Spleen (tissue), 7 donors: Measurements from ENCODE around the gene RRAD.

Experiments used
- POLR2A ChIP-seq, 3 donors: fragments of 450-650 bp; IDR thresholded peaks; one replicate each; pipeline ENCODE4 v1.5.1; 2017; ENCODE audit warnings: antibody characterized with exemption in 3 of 3, mild to moderate bottlenecking in 1 of 3
- TF ChIP-seq, protein P1 (sequence below), 11 experiments: fragments of 200-600 bp in 7 of 11; fragments of 450-650 bp in 4 of 11; sonication (generic) in 4 of 11; IDR thresholded peaks in 8 of 11; conservative IDR thresholded peaks in 3 of 11; 1 replicate in 7 of 11; 2 replicates in 4 of 11; pipeline versions ENCODE4 v1.4.0 to v1.8.0; 2016 to 2021; ENCODE audit warnings: antibody characterized with exemption in 11 of 11, inconsistent platforms in 4 of 11, mild to moderate bottlenecking in 1 of 11
- donor health status: DM: no; HTN: no; CAD: no; lungs with moderate emphysema.
- donor health status: DM: no; HTN: no; CAD: no.
- donor health status: DM: no; HTN: no; CAD: no.

DNA sequence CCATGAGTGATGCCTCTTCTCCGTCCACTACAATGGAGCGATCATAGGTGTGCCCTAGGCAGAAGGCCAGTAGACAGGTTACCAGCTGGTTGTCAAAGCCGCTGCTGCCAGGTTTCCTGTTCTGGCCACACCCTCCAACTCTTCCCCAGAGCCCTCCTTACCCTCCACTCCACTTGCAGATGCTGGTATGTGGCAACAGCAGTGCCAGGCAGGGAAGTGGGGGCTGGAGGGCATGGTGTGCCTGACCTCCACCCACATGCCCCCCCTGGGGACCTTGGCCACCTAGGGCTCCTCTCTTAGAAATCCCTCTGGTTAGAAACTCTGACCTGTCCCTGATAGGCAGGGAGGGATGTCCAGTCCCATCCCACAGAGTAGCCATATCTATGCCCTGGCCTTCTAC, 1.5 kb downstream of the RRAD start:
- TF ChIP-seq, protein P1, sequence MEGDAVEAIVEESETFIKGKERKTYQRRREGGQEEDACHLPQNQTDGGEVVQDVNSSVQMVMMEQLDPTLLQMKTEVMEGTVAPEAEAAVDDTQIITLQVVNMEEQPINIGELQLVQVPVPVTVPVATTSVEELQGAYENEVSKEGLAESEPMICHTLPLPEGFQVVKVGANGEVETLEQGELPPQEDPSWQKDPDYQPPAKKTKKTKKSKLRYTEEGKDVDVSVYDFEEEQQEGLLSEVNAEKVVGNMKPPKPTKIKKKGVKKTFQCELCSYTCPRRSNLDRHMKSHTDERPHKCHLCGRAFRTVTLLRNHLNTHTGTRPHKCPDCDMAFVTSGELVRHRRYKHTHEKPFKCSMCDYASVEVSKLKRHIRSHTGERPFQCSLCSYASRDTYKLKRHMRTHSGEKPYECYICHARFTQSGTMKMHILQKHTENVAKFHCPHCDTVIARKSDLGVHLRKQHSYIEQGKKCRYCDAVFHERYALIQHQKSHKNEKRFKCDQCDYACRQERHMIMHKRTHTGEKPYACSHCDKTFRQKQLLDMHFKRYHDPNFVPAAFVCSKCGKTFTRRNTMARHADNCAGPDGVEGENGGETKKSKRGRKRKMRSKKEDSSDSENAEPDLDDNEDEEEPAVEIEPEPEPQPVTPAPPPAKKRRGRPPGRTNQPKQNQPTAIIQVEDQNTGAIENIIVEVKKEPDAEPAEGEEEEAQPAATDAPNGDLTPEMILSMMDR (IDR thresholded peaks at IDR 0.05 in 8 of 11, conservative IDR thresholded peaks at IDR 0.05 in 3 of 11), result no peak
- TF ChIP-seq POLR2A (IDR thresholded peaks at IDR 0.05), result no peak
